DOHH2 (cell line): Measurements from ENCODE around the gene GRB2.
A peak's percentile ranks its signal among the peaks of the same experiment; 100 is the strongest.

Experiments used
- H3F3A ChIP-seq: fragments of 200-600 bp; sonication (generic), shearing (Covaris generic); 2 replicates; pipeline ENCODE4 v1.6.0; 2016; ENCODE audit warnings: antibody characterized with exemption, mild to moderate bottlenecking; ENCODE audit not compliant: control insufficient read depth, insufficient read depth
- H3K27ac ChIP-seq: fragments of 200-600 bp; sonication (generic); 2 replicates; pipeline ENCODE4 v1.5.1; 2014; ENCODE audit warnings: low read depth, mild to moderate bottlenecking, low read length, moderate library complexity
- H3K27me3 ChIP-seq: fragments of 200-600 bp; sonication (generic); 2 replicates; pipeline ENCODE4 v1.6.1; 2014; ENCODE audit warnings: mild to moderate bottlenecking, low read length, mixed read lengths; ENCODE audit not compliant: control insufficient read depth
- H3K36me3 ChIP-seq: fragments of 200-600 bp; sonication (generic); 2 replicates; pipeline ENCODE4 v1.6.1; 2014; ENCODE audit warnings: mild to moderate bottlenecking, low read length, moderate library complexity, mixed read lengths; ENCODE audit not compliant: control insufficient read depth
- H3K4me1 ChIP-seq: fragments of 200-600 bp; sonication (generic); 2 replicates; pipeline ENCODE4 v1.6.1; 2014; ENCODE audit warnings: mild to moderate bottlenecking, low read length, mixed read lengths; ENCODE audit not compliant: control insufficient read depth
- H3K4me2 ChIP-seq: fragments of 200-600 bp; sonication (generic); 2 replicates; pipeline ENCODE4 v1.6.0; 2014; ENCODE audit warnings: mild to moderate bottlenecking, low read length, moderate library complexity
- H3K4me3 ChIP-seq: fragments of 200-600 bp; sonication (generic); 2 replicates; pipeline ENCODE4 v1.5.1; 2014; ENCODE audit warnings: mild to moderate bottlenecking, low read length, mixed read lengths
- H3K79me2 ChIP-seq: fragments of 200-600 bp; sonication (generic); 2 replicates; pipeline ENCODE4 v1.6.1; 2014; ENCODE audit warnings: mild to moderate bottlenecking, low read length, mixed read lengths; ENCODE audit not compliant: control insufficient read depth
- H3K9me2 ChIP-seq: fragments of 200-600 bp; sonication (generic); replicated peaks from 2 replicates; pipeline ENCODE4 v1.6.1; 2014; ENCODE audit warnings: mild to moderate bottlenecking, low read length, mixed read lengths; ENCODE audit not compliant: control insufficient read depth
- H3K9me3 ChIP-seq: fragments of 200-600 bp; sonication (generic); 2 replicates; pipeline ENCODE4 v1.6.1; 2014; ENCODE audit warnings: antibody characterized with exemption, low read length, mixed read lengths; ENCODE audit not compliant: control insufficient read depth, insufficient read depth
- H4K20me1 ChIP-seq: fragments of 200-600 bp; sonication (generic); 2 replicates; pipeline ENCODE4 v1.6.0; 2014; ENCODE audit warnings: low read depth, mild to moderate bottlenecking, antibody characterized with exemption, low read length, moderate library complexity; ENCODE audit not compliant: control insufficient read depth, insufficient read depth
- EZH2phosphoT487 ChIP-seq: fragments of 200-600 bp; sonication (generic); IDR thresholded peaks from 2 replicates; pipeline ENCODE4 v1.6.1; 2017; ENCODE audit warnings: borderline replicate concordance, mild to moderate bottlenecking, antibody characterized with exemption, low read length, moderate library complexity, mixed read lengths
- TF ChIP-seq, protein P1 (sequence below): fragments of 200-600 bp; sonication (generic); IDR thresholded peaks from one replicate; pipeline ENCODE4 v1.5.1; 2014; ENCODE audit warnings: antibody characterized with exemption, mild to moderate bottlenecking, low read depth, low read length; ENCODE audit not compliant: poor library complexity, severe bottlenecking

Gene GRB2

GRCh38 chr17:75402026-75402425, 3.5 kb downstream of the GRB2 start:
- Histone ChIP-seq H3K9me2 (no peaks in the 10 kb centered on the region), H3K79me2 (peaks cover 85% of the 10 kb centered on the region), H3K9me3 (no peaks in the 10 kb centered on the region), H3K4me3 (peak overlapping the region; percentile 33), H3F3A (peaks cover 11% of the 10 kb centered on the region), H3K4me2 (peak overlapping the region; percentile 50), H3K27me3 (no peaks in the 10 kb centered on the region), H3K27ac (no peak overlapping the region), H3K36me3 (peaks cover 34% of the 10 kb centered on the region), H3K4me1 (peaks cover 57% of the 10 kb centered on the region), H4K20me1 (peaks cover 21% of the 10 kb centered on the region)
- no peak for TF ChIP-seq EZH2phosphoT487
- TF ChIP-seq, protein P1, sequence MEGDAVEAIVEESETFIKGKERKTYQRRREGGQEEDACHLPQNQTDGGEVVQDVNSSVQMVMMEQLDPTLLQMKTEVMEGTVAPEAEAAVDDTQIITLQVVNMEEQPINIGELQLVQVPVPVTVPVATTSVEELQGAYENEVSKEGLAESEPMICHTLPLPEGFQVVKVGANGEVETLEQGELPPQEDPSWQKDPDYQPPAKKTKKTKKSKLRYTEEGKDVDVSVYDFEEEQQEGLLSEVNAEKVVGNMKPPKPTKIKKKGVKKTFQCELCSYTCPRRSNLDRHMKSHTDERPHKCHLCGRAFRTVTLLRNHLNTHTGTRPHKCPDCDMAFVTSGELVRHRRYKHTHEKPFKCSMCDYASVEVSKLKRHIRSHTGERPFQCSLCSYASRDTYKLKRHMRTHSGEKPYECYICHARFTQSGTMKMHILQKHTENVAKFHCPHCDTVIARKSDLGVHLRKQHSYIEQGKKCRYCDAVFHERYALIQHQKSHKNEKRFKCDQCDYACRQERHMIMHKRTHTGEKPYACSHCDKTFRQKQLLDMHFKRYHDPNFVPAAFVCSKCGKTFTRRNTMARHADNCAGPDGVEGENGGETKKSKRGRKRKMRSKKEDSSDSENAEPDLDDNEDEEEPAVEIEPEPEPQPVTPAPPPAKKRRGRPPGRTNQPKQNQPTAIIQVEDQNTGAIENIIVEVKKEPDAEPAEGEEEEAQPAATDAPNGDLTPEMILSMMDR: no peak

DNA sequence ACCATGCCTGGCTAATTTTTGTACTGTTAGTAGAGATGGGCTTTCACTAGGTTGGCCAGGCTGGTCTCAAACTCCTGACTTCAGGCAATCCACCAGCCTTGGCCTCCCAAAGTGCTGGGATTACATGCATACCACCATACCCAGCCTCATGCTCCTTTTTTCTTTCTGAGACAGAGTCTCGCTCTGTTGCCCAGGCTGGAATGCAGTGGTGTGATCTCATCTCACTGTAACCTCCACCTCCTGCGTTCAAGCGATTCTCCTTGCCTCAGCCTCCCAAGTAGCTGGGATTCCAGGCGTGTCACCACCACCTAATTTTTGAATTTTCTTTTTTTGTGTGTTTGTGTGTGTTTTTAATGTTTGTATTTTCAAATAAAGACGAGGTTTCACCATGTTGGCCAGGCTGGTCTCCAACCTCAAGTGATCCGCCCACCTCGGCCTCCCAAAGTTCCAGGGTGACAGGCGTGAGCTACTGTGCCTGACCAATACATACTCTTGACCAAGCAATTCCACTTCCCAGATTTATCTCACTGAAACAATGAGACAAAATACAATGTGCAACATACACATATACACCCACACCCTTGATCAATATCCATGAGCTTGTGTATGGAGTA, 5.0 kb downstream of the GRB2 start:
- no peaks in the 10 kb centered on the region for H3K9me3 ChIP-seq
- H3K27ac ChIP-seq: no peak overlapping the region
- no peak for TF ChIP-seq EZH2phosphoT487
- TF ChIP-seq, protein P1: no peak
- H3K4me2 ChIP-seq: no peak overlapping the region
- peaks cover 20% of the 10 kb centered on the region for H3F3A ChIP-seq
- no peaks in the 10 kb centered on the region for H3K9me2 ChIP-seq
- H3K4me3 ChIP-seq: no peak overlapping the region
- peaks cover 39% of the 10 kb centered on the region for H3K36me3 ChIP-seq
- H3K27me3 ChIP-seq: no peaks in the 10 kb centered on the region
- H3K79me2 ChIP-seq: peaks cover 100% of the 10 kb centered on the region
- peaks cover 34% of the 10 kb centered on the region for H4K20me1 ChIP-seq
- peaks cover 62% of the 10 kb centered on the region for H3K4me1 ChIP-seq

DNA sequence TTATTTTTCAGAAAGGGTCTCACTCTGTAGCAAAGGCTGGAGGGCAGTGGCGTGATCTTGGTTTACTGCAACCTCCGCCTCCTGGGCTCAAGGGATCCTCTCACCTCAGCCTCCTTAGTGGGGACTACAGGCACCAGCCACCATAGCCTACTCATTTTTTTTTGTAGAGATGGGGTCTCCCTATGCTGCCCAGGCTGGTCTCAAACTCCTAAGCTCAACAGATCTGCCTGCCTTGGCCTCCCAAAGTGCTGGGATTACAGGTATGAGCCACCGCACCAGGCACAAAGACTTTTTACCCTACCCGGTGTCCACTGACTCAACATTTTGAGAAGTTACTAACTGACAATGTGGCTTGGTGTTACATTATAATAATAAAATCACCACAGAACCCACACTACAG, 7.2 kb downstream of the GRB2 start:
- Histone ChIP-seq H3K79me2 (peaks cover 100% of the 10 kb centered on the region), H3K27me3 (no peaks in the 10 kb centered on the region), H3K4me3 (no peak overlapping the region), H3K27ac (no peak overlapping the region), H3K9me2 (no peaks in the 10 kb centered on the region), H3K4me2 (no peak overlapping the region; the same call in 1 of the 2 replicates), H3K36me3 (peaks cover 43% of the 10 kb centered on the region), H4K20me1 (peaks cover 47% of the 10 kb centered on the region), H3K9me3 (no peaks in the 10 kb centered on the region), H3F3A (peaks cover 27% of the 10 kb centered on the region), H3K4me1 (peaks cover 82% of the 10 kb centered on the region)
- TF ChIP-seq EZH2phosphoT487: no peak
- TF ChIP-seq, protein P1: no peak
